Measurements from ENCODE around the gene PHKA1.

- TF ChIP-seq CTCF (IDR thresholded peaks at IDR 0.05) (peak; percentile 39; the same call in 1 of the 2 replicates), ZFX (IDR thresholded peaks at IDR 0.05; ENCODE audit: borderline replicate concordance) (no peak)
Observed at GRCh38 chrX:72540318-72540717, 173.8 kb downstream of the PHKA1 start.
